ENCODE measurements around the gene STPG3.

DNA sequence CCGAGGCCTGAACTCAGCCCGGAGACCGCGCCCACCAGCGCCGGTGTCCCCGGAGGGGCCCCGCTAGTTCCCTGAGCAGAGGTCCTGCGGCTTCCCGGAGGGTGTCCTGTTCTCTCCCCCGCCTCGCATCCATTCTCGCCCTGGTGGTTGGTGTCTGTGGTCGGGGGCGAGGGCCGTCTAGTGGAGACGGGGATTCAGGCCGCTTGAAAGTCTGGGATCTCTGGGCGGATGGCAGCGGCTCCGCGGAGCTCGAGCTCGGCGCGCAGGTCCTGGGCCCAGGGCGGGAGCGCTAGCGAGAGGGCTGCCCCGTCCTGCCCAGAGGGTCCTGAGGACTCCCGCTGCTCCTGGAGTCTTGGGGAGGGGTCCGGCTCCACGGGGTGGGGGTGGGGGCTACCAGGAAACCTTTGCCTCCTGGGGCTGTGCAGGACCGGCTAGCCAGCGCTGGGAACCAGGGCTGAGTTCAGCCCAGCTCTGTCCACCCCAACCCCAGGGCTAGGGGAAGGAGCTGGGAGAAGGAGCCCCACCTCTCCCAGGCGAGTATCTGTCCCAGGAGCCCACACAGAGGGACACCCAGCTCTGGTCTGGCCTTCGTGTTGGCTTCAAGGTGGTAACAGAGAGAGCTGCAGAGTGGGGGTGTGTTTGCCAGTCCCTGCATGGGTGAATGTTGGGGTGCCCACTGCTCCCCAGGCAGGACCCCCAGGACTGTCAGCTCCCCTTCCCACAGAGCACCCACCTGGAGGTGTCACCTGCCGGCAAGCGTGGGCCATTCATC lies 30.4 kb downstream of the STPG3 start:
- no peak for TF ChIP-seq EZH2phosphoT487 (IDR thresholded peaks at IDR 0.05; ENCODE audit: insufficient read depth, low read depth)
- no peak for TF ChIP-seq EZH2 (IDR thresholded peaks at IDR 0.05; ENCODE audit: insufficient read depth, poor library complexity, severe bottlenecking)

Measured in GM23248 (cell line).